WTC11 (cell line): Measurements from ENCODE around the gene PTGES3L. TPM values are rescaled to one million over a fixed set of nuclear protein-coding genes. Genes with fewer than 3 reads are reported as not detected.
"Not testable (repeated sequence)": the region's sequence is repeated elsewhere in the genome, so short reads cannot be mapped to it uniquely, and the experiment has no call there.

Source experiments
- ATAC-seq: fragments of 200-7000 bp; cut with Tn5 transposase; 2 replicates; pipeline ENCODE4 v1.10.0; 2021; ENCODE audit warnings: mild to moderate bottlenecking, moderate library complexity
- CTCF ChIA-PET: fragments of 300-600 bp; sonication (Branson Sonifier 250); formaldehyde crosslinking; loops from one replicate; lab custom pipeline; 2021; ENCODE audit warnings: antibody characterized with exemption; lab: Charles Lee
- POLR2A ChIA-PET: fragments of 350-600 bp; sonication (Branson Sonifier 250); formaldehyde crosslinking; loops from one replicate; lab custom pipeline; 2021; ENCODE audit warnings: antibody characterized with exemption; lab: Charles Lee
- DNase-seq: peaks from one replicate; pipeline ENCODE4 v3.0.0; 2021; ENCODE audit warnings: low spot score
- H3K27ac Mint-ChIP-seq: 2 replicates; pipeline ENCODE4 v1.8.0; 2021; ENCODE audit warnings: mixed read lengths
- H3K27me3 Mint-ChIP-seq: 2 replicates; pipeline ENCODE4 v1.8.0; 2021; ENCODE audit warnings: low read depth, mild to moderate bottlenecking, moderate library complexity, mixed read lengths
- H3K36me3 Mint-ChIP-seq: 2 replicates; pipeline ENCODE4 v1.8.0; 2021; ENCODE audit warnings: mixed read lengths
- H3K4me1 Mint-ChIP-seq: 2 replicates; pipeline ENCODE4 v1.8.0; 2022; ENCODE audit warnings: mixed read lengths
- H3K4me3 Mint-ChIP-seq: 2 replicates; pipeline ENCODE4 v1.8.0; 2021; ENCODE audit warnings: mild to moderate bottlenecking, moderate library complexity, mixed read lengths
- H3K9me3 Mint-ChIP-seq: 2 replicates; pipeline ENCODE4 v1.8.0; 2021; ENCODE audit warnings: mixed read lengths
- AR ChIP-seq: fragments of 250-450 bp; sonication (Bioruptor Pico); IDR thresholded peaks from 2 replicates; pipeline ENCODE4 v1.9.0; 2021; ENCODE audit warnings: mild to moderate bottlenecking
- ARID4B ChIP-seq: sonication (generic); formaldehyde crosslinking; IDR thresholded peaks from 2 replicates; pipeline ENCODE4 v1.8.0; 2023; ENCODE audit warnings: missing genetic modification reagents, mild to moderate bottlenecking, borderline replicate concordance
- CBFB ChIP-seq: sonication (generic); formaldehyde crosslinking; IDR thresholded peaks from 2 replicates; pipeline ENCODE4 v1.8.1; 2022; ENCODE audit warnings: mild to moderate bottlenecking, low read depth, missing genetic modification reagents
- ERG ChIP-seq: fragments of 250-450 bp; sonication (Bioruptor Pico); IDR thresholded peaks from 2 replicates; pipeline ENCODE4 v1.8.0; 2021; ENCODE audit warnings: mild to moderate bottlenecking
- JUN ChIP-seq: sonication (generic); formaldehyde crosslinking; IDR thresholded peaks from 2 replicates; pipeline ENCODE4 v1.8.0; 2023; ENCODE audit warnings: mild to moderate bottlenecking, missing genetic modification reagents
- MYBL2 ChIP-seq: sonication (generic); formaldehyde crosslinking; IDR thresholded peaks from 2 replicates; pipeline ENCODE4 v1.8.1; 2023; ENCODE audit warnings: mild to moderate bottlenecking, moderate library complexity, missing genetic modification reagents
- NFYB ChIP-seq: sonication (generic); formaldehyde crosslinking; conservative IDR thresholded peaks from 2 replicates; pipeline ENCODE4 v1.8.0; 2022; ENCODE audit warnings: low read depth, missing genetic modification reagents
- OVOL2 ChIP-seq: fragments of 250-450 bp; sonication (Bioruptor Pico); IDR thresholded peaks from 2 replicates; pipeline ENCODE4 v1.9.0; 2021; ENCODE audit warnings: mild to moderate bottlenecking, borderline replicate concordance
- SMAD4 ChIP-seq: sonication (generic); formaldehyde crosslinking; IDR thresholded peaks from 2 replicates; pipeline ENCODE4 v1.8.0; 2022; ENCODE audit warnings: mild to moderate bottlenecking, missing genetic modification reagents
- TCF7 ChIP-seq: sonication (generic); formaldehyde crosslinking; IDR thresholded peaks from 2 replicates; pipeline ENCODE4 v1.8.0; 2022; ENCODE audit warnings: mild to moderate bottlenecking, low read depth, missing genetic modification reagents, moderate library complexity
- ZMAT4 ChIP-seq: fragments of 250-450 bp; sonication (Bioruptor Pico); IDR thresholded peaks from 2 replicates; pipeline ENCODE4 v1.9.0; 2021; ENCODE audit warnings: mild to moderate bottlenecking
- ZNF219 ChIP-seq: sonication (generic); formaldehyde crosslinking; IDR thresholded peaks from 2 replicates; pipeline ENCODE4 v1.8.0; 2023; ENCODE audit warnings: missing genetic modification reagents, mild to moderate bottlenecking, borderline replicate concordance
- ZNF416 ChIP-seq: fragments of 250-450 bp; sonication (Bioruptor Pico); IDR thresholded peaks from 2 replicates; pipeline ENCODE4 v1.9.0; 2021; ENCODE audit warnings: mild to moderate bottlenecking, inconsistent platforms
- ZNF423 ChIP-seq: fragments of 250-450 bp; sonication (Bioruptor Pico); IDR thresholded peaks from 2 replicates; pipeline ENCODE4 v2.1.2; 2022; ENCODE audit warnings: mild to moderate bottlenecking, moderate library complexity
- total RNA-seq: library from RNA; stranded (reverse); gene quantifications from 3 replicates; pipeline ENCODE4 v1.2.3, GENCODE V29; 2021
- TF ChIP-seq, protein P1 (sequence below): sonication (generic); formaldehyde crosslinking; conservative IDR thresholded peaks from 2 replicates; pipeline ENCODE4 v1.8.1; 2023; ENCODE audit warnings: mild to moderate bottlenecking, low read depth, missing genetic modification reagents, moderate library complexity

PTGES3L gene
- total RNA-seq, 1 experiment from 2014 or later = 2.1 TPM

DNA sequence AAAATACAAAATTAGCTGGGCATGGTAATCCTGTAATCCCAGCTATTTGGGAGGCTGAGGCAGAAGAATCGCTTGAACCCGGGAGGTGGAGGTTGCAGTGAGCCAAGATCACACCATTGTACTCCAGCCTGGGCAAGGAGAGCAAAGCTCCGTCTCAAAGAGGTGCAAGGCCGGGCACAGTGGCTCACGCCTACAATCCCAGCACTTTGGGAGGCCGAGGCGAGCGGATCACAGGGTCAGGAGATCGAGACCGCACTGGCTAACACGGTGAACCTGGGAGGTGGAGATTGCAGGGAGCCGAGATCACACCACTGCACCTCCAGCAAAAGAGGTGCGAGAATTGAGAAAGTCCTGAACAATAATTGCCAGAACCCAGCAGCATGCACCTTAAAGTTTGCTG lies 21.0 kb upstream of the PTGES3L start:
- ATAC-seq, DNase-seq, CTCF ChIA-PET, H3K27me3 Mint-ChIP-seq, H3K4me3 Mint-ChIP-seq, H3K9me3 Mint-ChIP-seq: not testable (repeated sequence)
- POLR2A ChIA-PET = interaction anchor here (0.6 kb wide), 1 partner anchor 308 kb away, joined by 4 read pairs; no protein-coding TSS in a partner anchor
- Mint-ChIP-seq H3K4me1 (peaks cover 31% of the 10 kb centered on the region), H3K36me3 (peaks cover 54% of the 10 kb centered on the region), H3K27ac (peak overlapping the region; percentile 63)
- peak; percentile 59; the same call in 1 of the 2 replicates for TF ChIP-seq ZNF416 (CRISPR knock-in tag)

DNA sequence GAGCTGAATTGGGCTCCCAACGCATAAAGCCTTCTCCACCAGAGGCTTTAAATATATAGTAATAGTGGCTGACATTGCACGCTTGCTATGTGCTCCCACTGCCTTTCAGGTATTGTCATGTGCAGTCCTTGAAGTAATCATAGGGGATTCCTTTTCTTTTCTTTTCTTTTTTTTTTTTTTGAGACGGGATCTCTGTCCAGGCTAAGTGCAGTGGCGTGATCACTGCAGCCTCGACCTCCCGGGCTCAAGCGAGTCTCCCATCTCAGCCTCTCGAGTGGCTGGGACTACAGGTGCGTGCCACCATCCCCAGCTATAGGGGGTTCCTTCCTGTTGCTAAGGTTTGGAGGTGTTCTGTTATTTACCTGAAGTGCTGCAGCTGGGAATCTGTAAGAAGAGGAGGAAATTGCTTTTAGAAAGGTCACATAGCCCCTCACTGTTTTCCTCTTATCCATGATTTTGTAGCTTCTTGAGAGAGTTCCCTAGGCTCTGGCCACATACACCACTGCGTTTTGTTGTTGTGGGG lies 19.2 kb upstream of the PTGES3L start:
- Mint-ChIP-seq H3K4me1 (peaks cover 31% of the 10 kb centered on the region), H3K27me3 (no peaks in the 10 kb centered on the region; the same call in 1 of the 2 replicates), H3K36me3 (peaks cover 54% of the 10 kb centered on the region), H3K27ac (peak overlapping the region; percentile 99), H3K4me3 (peak overlapping the region; percentile 100)
- POLR2A ChIA-PET = interaction anchor here (1.5 to 2.3 kb wide), 5 partner anchors 7 to 317 kb away, joined by 6 to 27 read pairs (median 8); partner anchors contain the start of genes BRCA1, IFI35, TMEM106A and VAT1
- no peak for ATAC-seq
- TF ChIP-seq NFYB (CRISPR knock-in tag) (no peak), JUN (CRISPR knock-in tag) (no peak), OVOL2 (CRISPR knock-in tag) (no peak), AR (no peak), ARID4B (no peak), SMAD4 (CRISPR knock-in tag) (no peak), MYBL2 (no peak)
- TF ChIP-seq, all 79 proteins: peak for 0
- H3K9me3 Mint-ChIP-seq = no peaks in the 10 kb centered on the region
- CTCF ChIA-PET = interaction anchor here (1.5 to 3.4 kb wide), 6 partner anchors 8 to 175 kb away, joined by 8 to 28 read pairs (median 14); partner anchors contain the start of genes BECN1, IFI35, NBR1 and RND2
- no peak for DNase-seq

- Mint-ChIP-seq H3K27me3 (no peaks in the 10 kb centered on the region; the same call in 1 of the 2 replicates), H3K4me3 (peak within 1 kb of the TSS; percentile 100), H3K4me1 (peaks cover 31% of the 10 kb centered on the region), H3K27ac (peak within 1 kb of the TSS; percentile 99), H3K36me3 (peaks cover 52% of the 10 kb centered on the region), H3K9me3 (no peaks in the 10 kb centered on the region)
- ATAC-seq (peak; percentile 96), DNase-seq (peak; percentile 96)
- CTCF ChIA-PET = interaction anchor here (0.6 to 3.4 kb wide), 57 partner anchors 8 to 610 kb away, joined by 3 to 28 read pairs (median 5); partner anchors contain the start of genes AOC2, BECN1, BRCA1 and IFI35
- POLR2A ChIA-PET = interaction anchor here (0.5 to 2.3 kb wide), 15 partner anchors 8 to 318 kb away, joined by 3 to 27 read pairs (median 7); partner anchors contain the start of genes BECN1, BRCA1, IFI35 and PSME3
- TF ChIP-seq ZNF423 (CRISPR knock-in tag) (no peak), ZNF219 (no peak), ERG (CRISPR knock-in tag) (no peak), ZMAT4 (CRISPR knock-in tag) (no peak), TCF7 (CRISPR knock-in tag) (no peak), CBFB (CRISPR knock-in tag) (no peak)
- TF ChIP-seq, protein P1, sequence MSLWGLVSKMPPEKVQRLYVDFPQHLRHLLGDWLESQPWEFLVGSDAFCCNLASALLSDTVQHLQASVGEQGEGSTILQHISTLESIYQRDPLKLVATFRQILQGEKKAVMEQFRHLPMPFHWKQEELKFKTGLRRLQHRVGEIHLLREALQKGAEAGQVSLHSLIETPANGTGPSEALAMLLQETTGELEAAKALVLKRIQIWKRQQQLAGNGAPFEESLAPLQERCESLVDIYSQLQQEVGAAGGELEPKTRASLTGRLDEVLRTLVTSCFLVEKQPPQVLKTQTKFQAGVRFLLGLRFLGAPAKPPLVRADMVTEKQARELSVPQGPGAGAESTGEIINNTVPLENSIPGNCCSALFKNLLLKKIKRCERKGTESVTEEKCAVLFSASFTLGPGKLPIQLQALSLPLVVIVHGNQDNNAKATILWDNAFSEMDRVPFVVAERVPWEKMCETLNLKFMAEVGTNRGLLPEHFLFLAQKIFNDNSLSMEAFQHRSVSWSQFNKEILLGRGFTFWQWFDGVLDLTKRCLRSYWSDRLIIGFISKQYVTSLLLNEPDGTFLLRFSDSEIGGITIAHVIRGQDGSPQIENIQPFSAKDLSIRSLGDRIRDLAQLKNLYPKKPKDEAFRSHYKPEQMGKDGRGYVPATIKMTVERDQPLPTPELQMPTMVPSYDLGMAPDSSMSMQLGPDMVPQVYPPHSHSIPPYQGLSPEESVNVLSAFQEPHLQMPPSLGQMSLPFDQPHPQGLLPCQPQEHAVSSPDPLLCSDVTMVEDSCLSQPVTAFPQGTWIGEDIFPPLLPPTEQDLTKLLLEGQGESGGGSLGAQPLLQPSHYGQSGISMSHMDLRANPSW = no peak
Measured at GRCh38 chr17:42997984-42998938, 18.4 kb upstream of the PTGES3L start, which contains the start of gene RPL27. RPL27 (plus strand) TSS chr17:42998419; CDS start chr17:42998751, 332 bp downstream.
